NB4 (cell line): ENCODE measurements around the gene RPTOR.
"Not testable (repeated sequence)": the region's sequence is repeated elsewhere in the genome, so short reads cannot be mapped to it uniquely, and the experiment has no call there.

Experiments used
- DNase-seq: peaks from one replicate; pipeline ENCODE4 v3.0.0; 2010; ENCODE audit warnings: low read depth
- H3K4me3 ChIP-seq: one replicate; pipeline ENCODE4 v1.5.1; 2011; ENCODE audit warnings: mild to moderate bottlenecking, low read depth, low read length, moderate library complexity
- CTCF ChIP-seq: IDR thresholded peaks from one replicate; pipeline ENCODE4 v1.5.1; 2012; ENCODE audit warnings: low read depth, low read length
- MAX ChIP-seq: IDR thresholded peaks from 2 replicates; pipeline ENCODE4 v1.6.1; 2011; ENCODE audit warnings: low read depth, low read length
- MYC ChIP-seq: IDR thresholded peaks from 2 replicates; pipeline ENCODE4 v1.6.1; 2011; ENCODE audit warnings: low read depth, low read length
- POLR2A ChIP-seq: IDR thresholded peaks from 2 replicates; pipeline ENCODE4 v1.6.1; 2011; ENCODE audit warnings: mild to moderate bottlenecking; ENCODE audit not compliant: insufficient read length; ENCODE audit errors: extremely low read depth

RPTOR gene

GRCh38 chr17:80503921-80504320 lies 40.7 kb upstream of the RPTOR start:
- no peak for DNase-seq
- H3K4me3 ChIP-seq: no peak overlapping the region
- no peak for TF ChIP-seq POLR2A
- no peak for TF ChIP-seq MAX
- no peak for TF ChIP-seq MYC
- TF ChIP-seq CTCF: no peak

GRCh38 chr17:80504686-80505413 lies 39.8 kb upstream of the RPTOR start:
- no peak for DNase-seq
- TF ChIP-seq POLR2A (no peak), MAX (no peak), CTCF (no peak), MYC (no peak)
- H3K4me3 ChIP-seq: no peak overlapping the region

- DNase-seq: not testable (repeated sequence)
Observed at GRCh38 chr17:80507177-80507576, 37.5 kb upstream of the RPTOR start.

GRCh38 chr17:80507965-80508364 lies 36.7 kb upstream of the RPTOR start:
- H3K4me3 ChIP-seq: no peak overlapping the region
- no peak for DNase-seq
- TF ChIP-seq MYC: no peak
- TF ChIP-seq CTCF: no peak
- no peak for TF ChIP-seq MAX

More at GRCh38 chr17:80507177-80507576, 37.5 kb upstream of the RPTOR start:
- not testable (repeated sequence) for H3K4me3 ChIP-seq

GRCh38 chr17:80509311-80509710 lies 35.3 kb upstream of the RPTOR start:
- TF ChIP-seq MYC: no peak
- no peak for TF ChIP-seq CTCF
- no peak for TF ChIP-seq POLR2A
- TF ChIP-seq MAX: no peak
- H3K4me3 ChIP-seq: no peak overlapping the region
- DNase-seq: no peak

GRCh38 chr17:80510132-80510531 lies 34.5 kb upstream of the RPTOR start:
- DNase-seq: no peak
- no peak for TF ChIP-seq CTCF
- TF ChIP-seq POLR2A: no peak
- no peak for TF ChIP-seq MAX
- no peak for TF ChIP-seq MYC
- H3K4me3 ChIP-seq: no peak overlapping the region
